ENCODE data around the gene KLHDC7A. TPM values are rescaled to one million over a fixed set of nuclear protein-coding genes. Genes with fewer than 3 reads are reported as not detected.

Gene KLHDC7A
- total and polyA plus RNA-seq, 2 donors (not counting 3 experiments of a cell fraction or from before 2014, with no cell fraction given): not detected

- BruUV-seq (replicated peaks): no TSS peak
- dilution Hi-C loops (cut with MboI; ENCODE audit: extremely low pct_ligation_motif_present, low sequenced_read_pairs): no loop called here
- no peak overlapping the region for H3K4me3 ChIP-seq (replicated peaks in 1 of 3; ENCODE audit: insufficient read depth in 1 of 3, low read depth in 1 of 3, low read length in 3 of 3)
- FAIRE-seq (no peak), DNase-seq (ENCODE audit: low read depth, low spot score) (no peak)
- H2AFZ ChIP-seq (ENCODE audit: low read depth, low read length): no peak overlapping the region
- ChIA-PET CTCF (no interaction called here), POLR2A (no interaction called here)
- no peak overlapping the region for H3K4me2 ChIP-seq (ENCODE audit: insufficient read depth, low read length)
- H3K9me1 ChIP-seq (replicated peaks; ENCODE audit: control insufficient read depth, extremely low read depth, insufficient read depth, low read length): no peaks in the 10 kb centered on the region
- no peaks in the 10 kb centered on the region for H4K20me1 ChIP-seq (replicated peaks; ENCODE audit: control insufficient read depth, extremely low read depth, insufficient read depth, low read length)
- H3K27me3 ChIP-seq (ENCODE audit: control insufficient read depth in 2 of 2, insufficient read depth in 2 of 2, low read length in 2 of 2): no peaks in the 10 kb centered on the region
- no peaks in the 10 kb centered on the region for H3K79me2 ChIP-seq (ENCODE audit: control insufficient read depth, insufficient read depth, low read length)
- intact Hi-C loops (cut with micrococcal nuclease): no loop called here
- H3K4me1 ChIP-seq (ENCODE audit: control insufficient read depth, extremely low read depth, insufficient read depth, low read length): no peaks in the 10 kb centered on the region
- no peak for TF ChIP-seq MAX (IDR thresholded peaks at IDR 0.05; ENCODE audit: insufficient read depth, insufficient read length)
- no peak for TF ChIP-seq POLR2A (IDR thresholded peaks at IDR 0.05; ENCODE audit: low read depth, low read length)
- no peak for TF ChIP-seq CTCF (IDR thresholded peaks at IDR 0.05; ENCODE audit: extremely low read depth in 1 of 2, insufficient read depth in 1 of 2, low read depth in 1 of 2, low read length in 2 of 2)
- no peak for TF ChIP-seq FOS (IDR thresholded peaks at IDR 0.05; ENCODE audit: borderline replicate concordance, insufficient read depth, low read length)
- TF ChIP-seq GATA2 (IDR thresholded peaks at IDR 0.05; ENCODE audit: insufficient read depth, insufficient read length, low read depth, low read length): no peak
- no peak for TF ChIP-seq EZH2 (IDR thresholded peaks at IDR 0.05; ENCODE audit: borderline replicate concordance, low read depth, low read length, severe bottlenecking)
- TF ChIP-seq JUN (IDR thresholded peaks at IDR 0.05; ENCODE audit: borderline replicate concordance, insufficient read depth, insufficient read length, low read depth): no peak
- no peak for TF ChIP-seq POLR2AphosphoS5 (IDR thresholded peaks at IDR 0.05; ENCODE audit: insufficient read depth, low read depth, low read length)
- TF ChIP-seq MYC (IDR thresholded peaks at IDR 0.05; ENCODE audit: low read depth, low read length): no peak
- no peaks in the 10 kb centered on the region for H3K9me3 ChIP-seq (replicated peaks; ENCODE audit: control insufficient read depth, insufficient read depth, low read length)
- no peak overlapping the region for H3K9ac ChIP-seq (replicated peaks; ENCODE audit: extremely low read depth, insufficient read depth, low read length)
- H3K36me3 ChIP-seq (ENCODE audit: control insufficient read depth in 2 of 2, extremely low read depth in 1 of 2, insufficient read depth in 2 of 2, low read length in 2 of 2): no peaks in the 10 kb centered on the region
- no peak overlapping the region for H3K27ac ChIP-seq (ENCODE audit: insufficient read depth, low read depth, low read length)
These were observed 22.3 kb upstream of the KLHDC7A start for GRCh38 chr1:18458133-18459092.

All from endothelial cell of umbilical vein (primary cell).